ENCODE results near the gene IMMP2L. TPM values are rescaled to one million over a fixed set of nuclear protein-coding genes. Genes with fewer than 3 reads are reported as not detected.

The IMMP2L gene
- total and polyA plus RNA-seq, 8 donors, result 2.5 to 40.8 (median 20.0) TPM; not detected in 1

GRCh38 chr7:110854651-110855050 lies 707.6 kb downstream of the IMMP2L start:
- H3K4me3 ChIP-seq, result no peak overlapping the region
- TF ChIP-seq POLR2A (IDR thresholded peaks at IDR 0.05) (no peak), CTCF (IDR thresholded peaks at IDR 0.05) (no peak), POLR2AphosphoS5 (IDR thresholded peaks at IDR 0.05) (no peak), EP300 (IDR thresholded peaks at IDR 0.05) (no peak)
- DNase-seq, result no peak
- H3K27me3 ChIP-seq, result no peaks in the 10 kb centered on the region
- H3K36me3 ChIP-seq, result no peaks in the 10 kb centered on the region
- H3K4me1 ChIP-seq, result no peaks in the 10 kb centered on the region
- intact Hi-C loops (cut with DNase I; ENCODE audit: low total_unique reads), result no loop called here
- no peaks in the 10 kb centered on the region for H3K9me3 ChIP-seq
- no peak overlapping the region for H3K27ac ChIP-seq
- 83 to 92% (median 87%) methylated on average over 2 of the region's 2 CpGs for WGBS, 5 donors

GRCh38 chr7:110854166-110854565 lies 708.1 kb downstream of the IMMP2L start:
- TF ChIP-seq POLR2AphosphoS5 (IDR thresholded peaks at IDR 0.05) (no peak), POLR2A (IDR thresholded peaks at IDR 0.05) (no peak), EP300 (IDR thresholded peaks at IDR 0.05) (no peak), CTCF (IDR thresholded peaks at IDR 0.05) (no peak)
- no peaks in the 10 kb centered on the region for H3K27me3 ChIP-seq
- no peak overlapping the region for H3K4me3 ChIP-seq
- H3K27ac ChIP-seq, result no peak overlapping the region
- H3K9me3 ChIP-seq, result no peaks in the 10 kb centered on the region
- no peaks in the 10 kb centered on the region for H3K4me1 ChIP-seq
- intact Hi-C loops (cut with DNase I; ENCODE audit: low total_unique reads), result no loop called here
- H3K36me3 ChIP-seq, result no peaks in the 10 kb centered on the region
- no peak for DNase-seq

- DNase-seq, result no peak
- no peaks in the 10 kb centered on the region for H3K9me3 ChIP-seq
- no peaks in the 10 kb centered on the region for H3K27me3 ChIP-seq
- H3K27ac ChIP-seq, result no peak overlapping the region
- TF ChIP-seq POLR2AphosphoS5 (IDR thresholded peaks at IDR 0.05) (no peak), EP300 (IDR thresholded peaks at IDR 0.05) (no peak), POLR2A (IDR thresholded peaks at IDR 0.05) (no peak)
- WGBS, 5 donors, result 78 to 94% (median 80%) methylated on average over 3 of the region's 3 CpGs
- intact Hi-C loops (cut with DNase I; ENCODE audit: low total_unique reads), result no loop called here
- no peak overlapping the region for H3K4me3 ChIP-seq
- no peaks in the 10 kb centered on the region for H3K4me1 ChIP-seq
- H3K36me3 ChIP-seq, result no peaks in the 10 kb centered on the region
These were observed 709.0 kb downstream of the IMMP2L start for GRCh38 chr7:110853263-110853662.

- intact Hi-C loops (cut with DNase I; ENCODE audit: low total_unique reads), result no loop called here
- Histone ChIP-seq H3K9me3 (no peaks in the 10 kb centered on the region), H3K4me3 (no peak overlapping the region), H3K27me3 (no peaks in the 10 kb centered on the region), H3K4me1 (no peaks in the 10 kb centered on the region), H3K36me3 (no peaks in the 10 kb centered on the region), H3K27ac (no peak overlapping the region)
- WGBS, 5 donors, result 64 to 85% (median 74%) methylated on average over 4 of the region's 4 CpGs
- DNase-seq, result peak in 1 of 2 donors; percentile 64
- TF ChIP-seq POLR2A (IDR thresholded peaks at IDR 0.05) (no peak), POLR2AphosphoS5 (IDR thresholded peaks at IDR 0.05) (no peak), CTCF (IDR thresholded peaks at IDR 0.05) (no peak), EP300 (IDR thresholded peaks at IDR 0.05) (no peak)
These were observed 709.9 kb downstream of the IMMP2L start for GRCh38 chr7:110852156-110852940.

- WGBS, 5 donors, result 90 to 97% (median 92%) methylated on average over 3 of the region's 3 CpGs
- H3K9me3 ChIP-seq, result no peaks in the 10 kb centered on the region
- H3K4me3 ChIP-seq, result no peak overlapping the region
- no peak for DNase-seq
- no peaks in the 10 kb centered on the region for H3K27me3 ChIP-seq
- H3K36me3 ChIP-seq, result no peaks in the 10 kb centered on the region
- no peaks in the 10 kb centered on the region for H3K4me1 ChIP-seq
- intact Hi-C loops (cut with DNase I; ENCODE audit: low total_unique reads), result no loop called here
- no peak overlapping the region for H3K27ac ChIP-seq
- TF ChIP-seq POLR2AphosphoS5 (IDR thresholded peaks at IDR 0.05) (no peak), CTCF (IDR thresholded peaks at IDR 0.05) (no peak), POLR2A (IDR thresholded peaks at IDR 0.05) (no peak), EP300 (IDR thresholded peaks at IDR 0.05) (no peak)
These were observed 712.1 kb downstream of the IMMP2L start for GRCh38 chr7:110850224-110850623.
